ENCODE data around the gene EXOC4. TPM values are rescaled to one million over a fixed set of nuclear protein-coding genes. Genes with fewer than 3 reads are reported as not detected.

EXOC4 gene
- total and polyA plus RNA-seq, 2 donors (not counting 3 experiments of a cell fraction or from before 2014, with no cell fraction given) = 20.3 to 73.1 TPM

DNA sequence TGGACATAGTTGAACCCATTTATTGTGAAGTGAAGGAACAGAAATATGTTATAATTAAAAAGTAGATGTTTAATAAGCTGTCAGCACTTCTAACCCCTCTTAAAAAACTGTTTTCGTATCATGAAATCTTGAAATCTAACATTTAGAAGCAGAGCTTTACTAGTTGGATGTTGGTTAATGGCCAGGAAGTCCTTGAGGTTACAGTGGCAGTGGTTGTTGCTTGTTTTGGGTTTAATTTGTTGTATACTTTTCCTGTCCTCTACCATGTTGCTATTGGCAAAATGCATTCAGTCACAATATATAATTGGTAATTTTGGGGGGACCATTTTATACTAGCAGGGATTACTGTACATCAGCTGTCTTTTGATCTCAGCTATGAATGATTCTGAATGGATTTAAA is 60.7 kb downstream of the EXOC4 start:
- H3K4me1 ChIP-seq (ENCODE audit: control insufficient read depth, extremely low read depth, insufficient read depth, low read length) = peaks cover 20% of the 10 kb centered on the region
- no peaks in the 10 kb centered on the region for H3K9me3 ChIP-seq (replicated peaks; ENCODE audit: control insufficient read depth, insufficient read depth, low read length)
- DNase-seq (ENCODE audit: low read depth, low spot score) (no peak), FAIRE-seq (no peak)
- no peaks in the 10 kb centered on the region for H3K36me3 ChIP-seq (ENCODE audit: control insufficient read depth in 2 of 2, extremely low read depth in 1 of 2, insufficient read depth in 2 of 2, low read length in 2 of 2)
- no peak overlapping the region for H3K4me2 ChIP-seq (ENCODE audit: insufficient read depth, low read length)
- BruUV-seq (replicated peaks) = no TSS peak
- no peaks in the 10 kb centered on the region for H4K20me1 ChIP-seq (replicated peaks; ENCODE audit: control insufficient read depth, extremely low read depth, insufficient read depth, low read length)
- no peaks in the 10 kb centered on the region for H3K9me1 ChIP-seq (replicated peaks; ENCODE audit: control insufficient read depth, extremely low read depth, insufficient read depth, low read length)
- CTCF ChIA-PET = interaction anchor here (1.2 kb wide), 1 partner anchor 121 kb away, joined by 3 read pairs; no protein-coding TSS in a partner anchor
- intact Hi-C loops (cut with micrococcal nuclease) (loop anchor here (5.0 kb wide), 1 partner anchor 76 kb away; no protein-coding TSS in a partner anchor), dilution Hi-C loops (cut with MboI; ENCODE audit: extremely low pct_ligation_motif_present, low sequenced_read_pairs) (no loop called here)
- TF ChIP-seq, protein P1, sequence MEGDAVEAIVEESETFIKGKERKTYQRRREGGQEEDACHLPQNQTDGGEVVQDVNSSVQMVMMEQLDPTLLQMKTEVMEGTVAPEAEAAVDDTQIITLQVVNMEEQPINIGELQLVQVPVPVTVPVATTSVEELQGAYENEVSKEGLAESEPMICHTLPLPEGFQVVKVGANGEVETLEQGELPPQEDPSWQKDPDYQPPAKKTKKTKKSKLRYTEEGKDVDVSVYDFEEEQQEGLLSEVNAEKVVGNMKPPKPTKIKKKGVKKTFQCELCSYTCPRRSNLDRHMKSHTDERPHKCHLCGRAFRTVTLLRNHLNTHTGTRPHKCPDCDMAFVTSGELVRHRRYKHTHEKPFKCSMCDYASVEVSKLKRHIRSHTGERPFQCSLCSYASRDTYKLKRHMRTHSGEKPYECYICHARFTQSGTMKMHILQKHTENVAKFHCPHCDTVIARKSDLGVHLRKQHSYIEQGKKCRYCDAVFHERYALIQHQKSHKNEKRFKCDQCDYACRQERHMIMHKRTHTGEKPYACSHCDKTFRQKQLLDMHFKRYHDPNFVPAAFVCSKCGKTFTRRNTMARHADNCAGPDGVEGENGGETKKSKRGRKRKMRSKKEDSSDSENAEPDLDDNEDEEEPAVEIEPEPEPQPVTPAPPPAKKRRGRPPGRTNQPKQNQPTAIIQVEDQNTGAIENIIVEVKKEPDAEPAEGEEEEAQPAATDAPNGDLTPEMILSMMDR (IDR thresholded peaks at IDR 0.05; ENCODE audit: extremely low read depth in 1 of 2, insufficient read depth in 1 of 2, low read depth in 1 of 2, low read length in 2 of 2) = no peak
- TF ChIP-seq EZH2 (IDR thresholded peaks at IDR 0.05; ENCODE audit: borderline replicate concordance, low read depth, low read length, severe bottlenecking) (no peak), MYC (IDR thresholded peaks at IDR 0.05; ENCODE audit: low read depth, low read length) (no peak), POLR2AphosphoS5 (IDR thresholded peaks at IDR 0.05; ENCODE audit: insufficient read depth, low read depth, low read length) (no peak), JUN (IDR thresholded peaks at IDR 0.05; ENCODE audit: borderline replicate concordance, insufficient read depth, insufficient read length, low read depth) (no peak), GATA2 (IDR thresholded peaks at IDR 0.05; ENCODE audit: insufficient read depth, insufficient read length, low read depth, low read length) (no peak), FOS (IDR thresholded peaks at IDR 0.05; ENCODE audit: borderline replicate concordance, insufficient read depth, low read length) (no peak), POLR2A (IDR thresholded peaks at IDR 0.05; ENCODE audit: low read depth, low read length) (no peak)
- TF ChIP-seq, protein P2, sequence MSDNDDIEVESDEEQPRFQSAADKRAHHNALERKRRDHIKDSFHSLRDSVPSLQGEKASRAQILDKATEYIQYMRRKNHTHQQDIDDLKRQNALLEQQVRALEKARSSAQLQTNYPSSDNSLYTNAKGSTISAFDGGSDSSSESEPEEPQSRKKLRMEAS (IDR thresholded peaks at IDR 0.05; ENCODE audit: insufficient read depth, insufficient read length) = no peak
- H3K27ac ChIP-seq (ENCODE audit: insufficient read depth, low read depth, low read length) = no peak overlapping the region
- H2AFZ ChIP-seq (ENCODE audit: low read depth, low read length) = no peak overlapping the region
- H3K4me3 ChIP-seq (replicated peaks in 1 of 3; ENCODE audit: insufficient read depth in 1 of 3, low read depth in 1 of 3, low read length in 3 of 3) = no peak overlapping the region
- H3K9ac ChIP-seq (replicated peaks; ENCODE audit: extremely low read depth, insufficient read depth, low read length) = no peak overlapping the region
- H3K79me2 ChIP-seq (ENCODE audit: control insufficient read depth, insufficient read depth, low read length) = no peaks in the 10 kb centered on the region
- POLR2A ChIA-PET = no interaction called here
- no peaks in the 10 kb centered on the region for H3K27me3 ChIP-seq (ENCODE audit: control insufficient read depth in 2 of 2, insufficient read depth in 2 of 2, low read length in 2 of 2)
